Measurements from ENCODE around the gene CBFA2T2.
A peak's percentile ranks its signal among the peaks of the same experiment; 100 is the strongest.

The CBFA2T2 gene

DNA sequence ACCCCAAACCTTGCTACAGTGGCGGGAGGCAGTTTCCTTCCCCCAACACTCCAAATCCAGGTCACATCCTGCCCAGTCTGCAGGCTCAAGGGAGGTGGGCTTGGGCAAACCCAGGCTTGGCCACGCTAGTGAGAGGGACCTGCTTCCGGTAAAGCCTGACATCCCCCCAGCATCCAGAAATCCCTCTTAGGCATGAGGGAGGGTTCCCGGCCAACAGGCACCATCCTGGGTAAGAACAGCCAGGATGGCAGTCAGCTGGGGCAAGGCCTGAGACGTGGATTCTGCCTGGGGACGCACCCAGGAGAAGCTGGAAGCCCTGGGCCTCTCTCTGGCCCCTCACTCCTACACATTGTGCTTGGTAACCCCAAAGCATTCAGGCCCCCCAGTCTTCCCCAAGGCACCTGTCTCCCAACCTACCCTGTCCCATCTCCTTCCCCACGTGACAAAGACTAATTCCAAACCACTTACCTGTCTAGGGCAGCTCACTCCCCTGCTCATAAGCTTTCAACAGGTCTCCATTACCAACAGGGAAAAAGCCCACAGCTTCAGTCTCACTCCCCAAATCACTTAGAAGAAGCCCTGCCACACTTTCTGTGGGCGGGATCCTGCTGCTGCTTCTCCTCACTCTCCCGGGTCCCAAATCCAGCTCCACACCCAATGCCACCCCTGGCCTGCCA lies 174.3 kb downstream of the CBFA2T2 start:
- peak overlapping the region; percentile 76 for H3K4me3 ChIP-seq (ENCODE audit: low read depth, low read length)
- TF ChIP-seq, protein P1, sequence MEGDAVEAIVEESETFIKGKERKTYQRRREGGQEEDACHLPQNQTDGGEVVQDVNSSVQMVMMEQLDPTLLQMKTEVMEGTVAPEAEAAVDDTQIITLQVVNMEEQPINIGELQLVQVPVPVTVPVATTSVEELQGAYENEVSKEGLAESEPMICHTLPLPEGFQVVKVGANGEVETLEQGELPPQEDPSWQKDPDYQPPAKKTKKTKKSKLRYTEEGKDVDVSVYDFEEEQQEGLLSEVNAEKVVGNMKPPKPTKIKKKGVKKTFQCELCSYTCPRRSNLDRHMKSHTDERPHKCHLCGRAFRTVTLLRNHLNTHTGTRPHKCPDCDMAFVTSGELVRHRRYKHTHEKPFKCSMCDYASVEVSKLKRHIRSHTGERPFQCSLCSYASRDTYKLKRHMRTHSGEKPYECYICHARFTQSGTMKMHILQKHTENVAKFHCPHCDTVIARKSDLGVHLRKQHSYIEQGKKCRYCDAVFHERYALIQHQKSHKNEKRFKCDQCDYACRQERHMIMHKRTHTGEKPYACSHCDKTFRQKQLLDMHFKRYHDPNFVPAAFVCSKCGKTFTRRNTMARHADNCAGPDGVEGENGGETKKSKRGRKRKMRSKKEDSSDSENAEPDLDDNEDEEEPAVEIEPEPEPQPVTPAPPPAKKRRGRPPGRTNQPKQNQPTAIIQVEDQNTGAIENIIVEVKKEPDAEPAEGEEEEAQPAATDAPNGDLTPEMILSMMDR (IDR thresholded peaks at IDR 0.05; ENCODE audit: borderline replicate concordance, insufficient read depth, low read depth, low read length), result no peak

- TF ChIP-seq, protein P1 (IDR thresholded peaks at IDR 0.05; ENCODE audit: borderline replicate concordance, insufficient read depth, low read depth, low read length), result no peak
- no peak overlapping the region for H3K4me3 ChIP-seq (ENCODE audit: low read depth, low read length)
These were observed 174.9 kb downstream of the CBFA2T2 start for GRCh38 chr20:33664762-33665144.

DNA sequence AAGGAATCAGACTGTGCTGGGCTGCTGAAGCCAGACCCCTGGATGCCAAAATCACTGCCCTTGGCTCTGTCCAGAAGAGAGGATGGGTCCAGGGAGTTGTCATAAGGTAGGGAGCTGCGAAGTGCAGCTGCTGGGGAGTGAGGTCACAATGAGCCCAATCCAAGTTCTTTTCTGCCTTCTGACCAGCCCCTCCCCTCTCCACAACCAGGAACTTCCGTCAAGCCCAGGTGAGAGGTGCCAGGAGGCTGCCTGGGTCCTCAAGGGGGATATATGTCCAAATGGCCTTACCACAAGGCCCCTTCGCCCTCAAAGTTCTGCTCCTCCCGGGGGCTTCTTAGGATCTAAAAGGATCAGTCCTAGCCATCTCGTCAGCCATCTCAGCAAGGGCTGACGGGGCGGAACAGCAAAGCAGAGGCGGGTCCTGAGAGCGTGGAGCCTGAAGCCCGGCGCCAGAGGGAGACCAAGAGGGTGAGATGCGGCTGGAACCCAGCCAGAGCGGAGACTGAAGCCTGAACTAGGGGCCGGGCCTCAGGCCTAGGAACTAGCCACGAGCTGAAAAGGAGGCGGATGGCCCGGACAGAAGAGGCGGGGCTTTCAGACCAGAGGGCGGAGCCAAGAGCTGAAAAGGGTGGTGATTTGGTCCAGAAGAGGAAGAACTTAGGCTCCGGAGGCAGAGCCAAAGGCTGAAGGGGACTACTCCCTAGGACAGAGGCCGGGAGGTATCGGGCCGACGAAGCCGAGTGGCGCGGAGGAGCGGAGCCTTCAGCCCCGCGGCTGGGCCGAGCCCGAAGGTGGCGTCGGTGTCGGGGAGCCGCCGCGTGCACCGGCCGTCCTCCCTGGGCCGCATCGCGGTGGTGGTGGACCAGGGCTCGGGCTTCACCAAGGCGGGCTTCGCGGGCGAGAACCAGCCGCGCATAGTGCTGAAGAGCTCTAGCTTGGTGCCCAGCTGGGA lies 176.7 kb downstream of the CBFA2T2 start, which contains the start of gene ACTL10:
Gene ACTL10, plus strand, starts transcription at position 651 of the 952 bp plus-strand sequence. CDS start 555 bp downstream, outside the sequence.
- H3K4me3 ChIP-seq (ENCODE audit: low read depth, low read length), result peak within 1 kb of the TSS; percentile 73
- TF ChIP-seq, protein P1 (IDR thresholded peaks at IDR 0.05; ENCODE audit: borderline replicate concordance, insufficient read depth, low read depth, low read length), result peak; percentile 29; the same call in 1 of the 2 replicates

- TF ChIP-seq, protein P1 (IDR thresholded peaks at IDR 0.05; ENCODE audit: borderline replicate concordance, insufficient read depth, low read depth, low read length), result no peak
- peak overlapping the region; percentile 73 for H3K4me3 ChIP-seq (ENCODE audit: low read depth, low read length)
These were observed 177.4 kb downstream of the CBFA2T2 start for GRCh38 chr20:33667245-33667675.

DNA sequence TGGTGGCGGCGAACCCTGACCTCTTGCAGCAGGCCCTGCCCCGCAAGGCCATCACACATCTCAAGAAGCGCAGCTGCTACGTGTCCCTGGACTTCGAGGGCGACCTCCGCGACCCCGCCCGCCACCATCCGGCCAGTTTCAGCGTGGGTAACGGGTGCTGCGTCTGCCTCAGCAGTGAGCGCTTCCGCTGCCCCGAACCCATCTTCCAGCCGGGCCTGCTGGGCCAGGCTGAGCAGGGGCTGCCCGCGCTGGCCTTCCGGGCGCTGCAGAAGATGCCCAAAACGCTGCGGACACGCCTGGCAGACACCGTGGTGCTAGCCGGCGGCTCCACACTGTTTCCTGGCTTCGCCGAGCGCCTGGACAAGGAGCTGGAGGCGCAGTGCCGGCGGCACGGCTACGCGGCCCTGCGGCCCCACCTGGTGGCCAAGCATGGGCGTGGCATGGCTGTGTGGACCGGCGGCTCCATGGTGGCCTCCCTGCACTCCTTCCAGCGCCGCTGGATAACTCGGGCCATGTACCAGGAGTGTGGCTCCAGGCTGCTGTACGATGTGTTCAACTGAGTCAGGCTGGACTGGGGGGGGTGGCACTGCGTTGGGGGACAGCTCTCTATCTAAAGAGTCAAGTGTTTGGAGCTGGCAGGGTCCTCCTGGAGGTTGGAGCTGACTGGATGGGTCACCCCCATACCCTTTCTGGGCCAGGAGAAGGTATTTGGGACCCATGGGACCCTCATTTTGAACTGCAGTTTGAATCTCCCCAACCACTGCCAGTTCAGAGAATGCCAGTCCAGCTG lies 178.0 kb downstream of the CBFA2T2 start:
- TF ChIP-seq, protein P1 (IDR thresholded peaks at IDR 0.05; ENCODE audit: borderline replicate concordance, insufficient read depth, low read depth, low read length), result peak; percentile 99
- peak overlapping the region; percentile 73 for H3K4me3 ChIP-seq (ENCODE audit: low read depth, low read length)

DNA sequence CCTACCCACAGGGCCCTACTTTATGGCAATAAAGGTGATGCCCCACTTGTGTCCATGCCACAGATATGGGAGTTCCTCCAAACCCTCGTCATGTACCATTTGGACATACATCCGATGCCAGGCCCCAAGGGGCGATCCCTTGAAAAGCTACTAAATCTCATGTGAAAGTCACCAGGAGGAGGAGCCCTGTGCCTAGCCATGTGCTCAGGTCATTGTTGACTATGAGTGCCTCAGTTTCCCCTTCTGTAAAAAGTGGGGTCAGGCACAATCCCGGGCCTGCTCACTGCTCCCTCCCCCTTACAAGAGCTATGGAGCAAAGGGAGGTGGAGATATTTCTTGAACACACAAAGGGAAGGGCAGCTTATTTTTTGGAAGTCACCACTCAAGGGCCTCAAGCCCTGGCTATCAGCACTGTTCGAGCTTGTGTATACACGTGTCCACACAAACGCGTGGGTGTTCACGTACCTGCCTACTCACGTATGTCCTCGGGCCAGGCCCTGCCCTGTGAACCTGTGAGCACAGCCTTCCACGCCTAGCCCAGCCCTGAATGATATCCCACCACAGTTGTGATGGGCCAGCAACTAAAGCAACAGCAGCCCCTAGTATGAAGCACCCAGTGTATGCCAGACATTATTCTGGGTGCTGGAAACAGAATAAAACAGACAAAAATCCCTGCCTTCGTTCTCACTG lies 178.7 kb downstream of the CBFA2T2 start:
- TF ChIP-seq, protein P1 (IDR thresholded peaks at IDR 0.05; ENCODE audit: borderline replicate concordance, insufficient read depth, low read depth, low read length), result no peak
- H3K4me3 ChIP-seq (ENCODE audit: low read depth, low read length), result no peak overlapping the region
